GM12878 (cell line): ENCODE results near the gene EML1. TPM values are rescaled to one million over a fixed set of nuclear protein-coding genes. Genes with fewer than 3 reads are reported as not detected.

ENCODE experiments used
- ATAC-seq: fragments of 200-7000 bp; cut with Tn5 transposase; 3 replicates; pipeline ENCODE4 v1.9.1; 2020; ENCODE audit warnings: mild to moderate bottlenecking, moderate library complexity
- BruUV-seq: library from RNA; stranded (reverse); fragments of 400-500 nt; replicated peaks from 2 replicates; lab custom pipeline; 2021; lab: Mats Ljungman, UMichigan
- CTCF ChIA-PET: fragments of 300-600 bp; sonication (Branson Sonifier 250); formaldehyde crosslinking; extraction: SDS; loops from one replicate; lab custom pipeline; 2021; ENCODE audit warnings: inconsistent platforms; lab: Yijun Ruan, JAX
- POLR2A ChIA-PET: fragments of 350-600 bp; formaldehyde crosslinking; extraction: SDS; loops from one replicate; lab custom pipeline; 2021; ENCODE audit warnings: inconsistent platforms; lab: Charles Lee
- RAD21 ChIA-PET: fragments of 300-600 bp; sonication (Branson Sonifier 250); formaldehyde crosslinking; loops from one replicate; lab custom pipeline; 2023; ENCODE audit warnings: antibody characterized with exemption; ENCODE audit not compliant: unreplicated experiment; lab: Charles Lee
- SMC1A ChIA-PET: fragments of 300-600 bp; sonication (Branson Sonifier 250); formaldehyde crosslinking; loops from one replicate; lab custom pipeline; 2023; ENCODE audit not compliant: unreplicated experiment, uncharacterized antibody; lab: Charles Lee
- DNase-seq: peaks from one replicate; pipeline ENCODE4 v3.0.0-alpha.2; 2011; ENCODE audit warnings: low read depth, low spot score
- FAIRE-seq: peaks from 3 replicates; lab custom pipeline; 2011; peaks lifted over from hg19 to GRCh38; lab: Jason Lieb, UNC
- H2AFZ ChIP-seq: 2 replicates; pipeline ENCODE4 v1.6.0; 2011; ENCODE audit warnings: low read depth, low read length, control low read depth; ENCODE audit not compliant: control insufficient read depth
- H3K27ac ChIP-seq: 2 replicates; pipeline ENCODE4 v1.5.1; 2011; ENCODE audit warnings: control low read depth; ENCODE audit not compliant: control insufficient read depth, insufficient read depth
- H3K27me3 ChIP-seq, 2 experiments: replicated peaks in 1 of 2; 2 replicates each; pipeline versions ENCODE4 v1.6.0 to v1.6.1; 2011; ENCODE audit warnings: low read length in 1 of 2; ENCODE audit not compliant: control insufficient read depth in 2 of 2, insufficient read depth in 2 of 2
- H3K36me3 ChIP-seq, 2 experiments: 2 replicates each; pipeline ENCODE4 v1.5.1; 2011; ENCODE audit warnings: low read length in 1 of 2; ENCODE audit not compliant: control insufficient read depth in 2 of 2, insufficient read depth in 2 of 2
- H3K4me1 ChIP-seq: 2 replicates; pipeline ENCODE4 v1.6.1; 2011; ENCODE audit warnings: mild to moderate bottlenecking, low read length, moderate library complexity, mixed read lengths; ENCODE audit not compliant: control insufficient read depth, insufficient read depth
- H3K4me2 ChIP-seq: 2 replicates; pipeline ENCODE4 v1.6.0; 2011; ENCODE audit warnings: control low read depth; ENCODE audit not compliant: control insufficient read depth, insufficient read depth
- H3K4me3 ChIP-seq: fragments of 200-600 bp; sonication (generic); 2 replicates; pipeline ENCODE4 v1.5.1; 2016
- H3K79me2 ChIP-seq: 2 replicates; pipeline ENCODE4 v1.6.0; 2011; ENCODE audit warnings: low read length; ENCODE audit not compliant: control insufficient read depth, insufficient read depth
- H3K9ac ChIP-seq: 2 replicates; pipeline ENCODE4 v1.8.0; 2011; ENCODE audit warnings: low read length, control low read depth, mixed read lengths; ENCODE audit not compliant: control insufficient read depth, insufficient read depth
- H3K9me3 ChIP-seq: replicated peaks from 3 replicates; pipeline ENCODE4 v1.5.1; 2011; ENCODE audit warnings: mild to moderate bottlenecking, low read length; ENCODE audit not compliant: control insufficient read depth, insufficient read depth
- H4K20me1 ChIP-seq: 2 replicates; pipeline ENCODE4 v1.6.0; 2011; ENCODE audit not compliant: control insufficient read depth, insufficient read depth
- ATF7 ChIP-seq: fragments of 450-650 bp; IDR thresholded peaks from 2 replicates; pipeline ENCODE4 v1.6.1; 2016; ENCODE audit warnings: low read depth, mild to moderate bottlenecking
- DPF2 ChIP-seq: fragments of 450-650 bp; IDR thresholded peaks from 2 replicates; pipeline ENCODE4 v1.6.1; 2017; ENCODE audit warnings: mild to moderate bottlenecking
- FOS ChIP-seq: IDR thresholded peaks from 3 replicates; pipeline ENCODE4 v1.6.1; 2011; ENCODE audit warnings: borderline replicate concordance; ENCODE audit not compliant: insufficient read length; ENCODE audit errors: extremely low read depth
- FOXM1 ChIP-seq: IDR thresholded peaks from 2 replicates; pipeline ENCODE4 v1.6.1; 2012; ENCODE audit warnings: low read depth, mild to moderate bottlenecking, inconsistent platforms, low read length, moderate library complexity
- PAX5 ChIP-seq: IDR thresholded peaks from 2 replicates; pipeline ENCODE4 v1.6.1; 2011; ENCODE audit warnings: low read depth, low read length, borderline replicate concordance
- PAX8 ChIP-seq: fragments of 450-650 bp; IDR thresholded peaks from 2 replicates; pipeline ENCODE4 v1.6.1; 2017; ENCODE audit warnings: mild to moderate bottlenecking, moderate library complexity
- POLR2AphosphoS5 ChIP-seq: IDR thresholded peaks from 2 replicates; pipeline ENCODE4 v1.6.1; 2011; ENCODE audit warnings: mild to moderate bottlenecking, low read length, inconsistent platforms
- SMARCA5 ChIP-seq: fragments of 450-650 bp; IDR thresholded peaks from 2 replicates; pipeline ENCODE4 v1.6.1; 2017; ENCODE audit warnings: mild to moderate bottlenecking
- SUPT20H ChIP-seq: IDR thresholded peaks from 2 replicates; pipeline ENCODE4 v1.6.1; 2011; ENCODE audit warnings: low read depth, mild to moderate bottlenecking, low read length, moderate library complexity, borderline replicate concordance; ENCODE audit not compliant: control insufficient read depth
- WGBS: methylation state at CpG from one replicate; pipeline ENCODE4 v1.1.6; 2016; ENCODE audit warnings: low lambda C conversion rate; ENCODE audit not compliant: insufficient replicate concordance, insufficient coverage; ENCODE audit errors: missing lambda C conversion rate; 5-methylcytosine and 5-hydroxymethylcytosine counted together
- in situ Hi-C: fragments of 300-500 bp; cut with MboI; formaldehyde crosslinking; loops from 9 replicates; pipeline ENCODE4 v1.14.3; 2018; ENCODE audit warnings: mixed read lengths
- intact Hi-C: fragments of 100-400 bp; cut with micrococcal nuclease; formaldehyde crosslinking; loops from one replicate; pipeline ENCODE4 v1.14.2; 2022; ENCODE audit not compliant: unreplicated experiment
- polyA plus RNA-seq, 11 experiments: library from polyadenylated mRNA; depleted of rRNA in 4 of 11; unstranded in 6 of 11; stranded (reverse) in 5 of 11; fragments of >200 nt; fragmentation: Nextera tagmentation in 4 of 11; fragmentation: Illumina TruSeq in 1 of 11; extraction: Ambion mirVana in 4 of 11; extraction: Trizol in 1 of 11; gene quantifications; 1 replicate in 1 of 11; 2 replicates in 10 of 11; pipeline versions ENCODE4 v1.2.1 to v1.2.3, GENCODE V29; 2011 to 2016; ENCODE audit warnings: inconsistent platforms in 2 of 11, missing spikeins in 2 of 11, low read depth in 1 of 11
- total RNA-seq, 4 experiments: library from RNA; depleted of rRNA in 3 of 4; stranded (reverse); fragments of >200 nt in 3 of 4; fragmentation: Illumina TruSeq in 1 of 4; extraction: Trizol in 1 of 4; gene quantifications; 2 replicates each; pipeline versions ENCODE4 v1.2.1 to v1.2.3, GENCODE V29; 2013 to 2021
- TF ChIP-seq, protein P1 (sequence below): fragments of 450-650 bp; IDR thresholded peaks from 2 replicates; pipeline ENCODE4 v1.6.1; 2016; ENCODE audit warnings: mild to moderate bottlenecking, moderate library complexity, borderline replicate concordance
- TF ChIP-seq, protein P2 (sequence below): IDR thresholded peaks from 2 replicates; pipeline ENCODE4 v1.6.1; 2012; ENCODE audit warnings: low read depth, low read length, improper control_type of control experiment

EML1 gene
- total and polyA plus RNA-seq, 10 of the 15 experiments (the other 5 are each of a cell fraction or from before 2014, with no cell fraction given) = 0.05 to 3.4 (median 0.11) TPM; not detected in 3

DNA sequence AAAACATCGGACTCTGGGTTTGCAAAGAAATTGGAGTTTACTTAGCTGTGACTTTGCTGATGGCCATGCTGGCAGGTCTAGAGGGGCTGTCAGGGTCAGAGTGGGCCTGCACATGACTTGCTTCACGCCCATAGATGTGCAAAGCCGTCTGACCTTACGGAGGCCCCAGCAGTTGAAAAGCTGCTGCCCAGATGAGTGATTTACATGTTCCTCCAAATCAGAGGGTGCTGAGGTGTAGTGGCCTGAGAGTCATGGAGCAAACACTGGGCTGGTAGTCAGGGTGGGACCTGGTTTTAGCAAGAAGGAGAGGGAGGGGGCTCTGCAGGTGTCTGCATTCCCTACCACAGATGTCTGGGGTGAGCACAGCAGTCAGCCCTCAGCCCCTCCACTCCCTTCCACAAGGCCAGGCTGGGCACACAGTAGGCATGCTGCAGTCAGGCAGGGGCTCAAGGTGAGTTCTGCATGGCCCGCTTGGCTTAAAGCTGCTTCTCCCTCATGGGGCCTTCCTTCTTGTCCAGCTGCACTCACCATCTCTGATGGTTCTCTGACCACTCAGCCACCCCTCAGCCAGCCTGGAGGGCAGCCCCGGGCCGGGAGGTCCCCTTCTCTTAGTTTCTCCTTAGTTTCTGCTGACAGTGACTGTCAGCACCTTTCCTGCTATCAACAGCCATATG is 34.2 kb upstream of the EML1 start:
- ATAC-seq = peak; percentile 28; the same call in 2 of the 3 replicates
- POLR2A ChIA-PET = no interaction called here
- BruUV-seq = no TSS peak

More for the DNA sequence above, 34.2 kb upstream of the EML1 start:
- no peaks in the 10 kb centered on the region; a peak in 1 of 4 replicates for H3K27me3 ChIP-seq
- in situ Hi-C loops (no loop called here), intact Hi-C loops (no loop called here)
- H3K36me3 ChIP-seq = no peaks in the 10 kb centered on the region
- CTCF ChIA-PET = interaction anchor here (1.9 kb wide), 1 partner anchor 140 kb away, joined by 4 read pairs; no protein-coding TSS in a partner anchor
- no peak overlapping the region for H3K9ac ChIP-seq
- SMC1A ChIA-PET = no interaction called here
- WGBS = 49% methylated on average over 7 of the region's 7 CpGs
- no peaks in the 10 kb centered on the region for H4K20me1 ChIP-seq
- no peak overlapping the region for H3K4me3 ChIP-seq
- no peaks in the 10 kb centered on the region for H3K79me2 ChIP-seq
- DNase-seq (no peak), FAIRE-seq (no peak)
- H3K4me1 ChIP-seq = peaks cover 6% of the 10 kb centered on the region
- no peaks in the 10 kb centered on the region for H3K9me3 ChIP-seq
- H3K4me2 ChIP-seq = no peak overlapping the region
- RAD21 ChIA-PET = no interaction called here
- H2AFZ ChIP-seq = peak overlapping the region; percentile 60
- no peak overlapping the region for H3K27ac ChIP-seq
- TF ChIP-seq FOXM1 (no peak), PAX8 (no peak), SUPT20H (no peak), POLR2AphosphoS5 (no peak), SMARCA5 (no peak), FOS (no peak), PAX5 (no peak), DPF2 (no peak), ATF7 (no peak)
- TF ChIP-seq, protein P1, sequence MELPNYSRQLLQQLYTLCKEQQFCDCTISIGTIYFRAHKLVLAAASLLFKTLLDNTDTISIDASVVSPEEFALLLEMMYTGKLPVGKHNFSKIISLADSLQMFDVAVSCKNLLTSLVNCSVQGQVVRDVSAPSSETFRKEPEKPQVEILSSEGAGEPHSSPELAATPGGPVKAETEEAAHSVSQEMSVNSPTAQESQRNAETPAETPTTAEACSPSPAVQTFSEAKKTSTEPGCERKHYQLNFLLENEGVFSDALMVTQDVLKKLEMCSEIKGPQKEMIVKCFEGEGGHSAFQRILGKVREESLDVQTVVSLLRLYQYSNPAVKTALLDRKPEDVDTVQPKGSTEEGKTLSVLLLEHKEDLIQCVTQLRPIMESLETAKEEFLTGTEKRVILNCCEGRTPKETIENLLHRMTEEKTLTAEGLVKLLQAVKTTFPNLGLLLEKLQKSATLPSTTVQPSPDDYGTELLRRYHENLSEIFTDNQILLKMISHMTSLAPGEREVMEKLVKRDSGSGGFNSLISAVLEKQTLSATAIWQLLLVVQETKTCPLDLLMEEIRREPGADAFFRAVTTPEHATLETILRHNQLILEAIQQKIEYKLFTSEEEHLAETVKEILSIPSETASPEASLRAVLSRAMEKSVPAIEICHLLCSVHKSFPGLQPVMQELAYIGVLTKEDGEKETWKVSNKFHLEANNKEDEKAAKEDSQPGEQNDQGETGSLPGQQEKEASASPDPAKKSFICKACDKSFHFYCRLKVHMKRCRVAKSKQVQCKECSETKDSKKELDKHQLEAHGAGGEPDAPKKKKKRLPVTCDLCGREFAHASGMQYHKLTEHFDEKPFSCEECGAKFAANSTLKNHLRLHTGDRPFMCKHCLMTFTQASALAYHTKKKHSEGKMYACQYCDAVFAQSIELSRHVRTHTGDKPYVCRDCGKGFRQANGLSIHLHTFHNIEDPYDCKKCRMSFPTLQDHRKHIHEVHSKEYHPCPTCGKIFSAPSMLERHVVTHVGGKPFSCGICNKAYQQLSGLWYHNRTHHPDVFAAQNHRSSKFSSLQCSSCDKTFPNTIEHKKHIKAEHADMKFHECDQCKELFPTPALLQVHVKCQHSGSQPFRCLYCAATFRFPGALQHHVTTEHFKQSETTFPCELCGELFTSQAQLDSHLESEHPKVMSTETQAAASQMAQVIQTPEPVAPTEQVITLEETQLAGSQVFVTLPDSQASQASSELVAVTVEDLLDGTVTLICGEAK = no peak
- TF ChIP-seq, protein P2, sequence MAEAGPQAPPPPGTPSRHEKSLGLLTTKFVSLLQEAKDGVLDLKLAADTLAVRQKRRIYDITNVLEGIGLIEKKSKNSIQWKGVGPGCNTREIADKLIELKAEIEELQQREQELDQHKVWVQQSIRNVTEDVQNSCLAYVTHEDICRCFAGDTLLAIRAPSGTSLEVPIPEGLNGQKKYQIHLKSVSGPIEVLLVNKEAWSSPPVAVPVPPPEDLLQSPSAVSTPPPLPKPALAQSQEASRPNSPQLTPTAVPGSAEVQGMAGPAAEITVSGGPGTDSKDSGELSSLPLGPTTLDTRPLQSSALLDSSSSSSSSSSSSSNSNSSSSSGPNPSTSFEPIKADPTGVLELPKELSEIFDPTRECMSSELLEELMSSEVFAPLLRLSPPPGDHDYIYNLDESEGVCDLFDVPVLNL = no peak
